H1 (cell line): ENCODE measurements around the gene TLE1. TPM values are rescaled to one million over a fixed set of nuclear protein-coding genes. Genes with fewer than 3 reads are reported as not detected.

ENCODE experiments used
- CTCF ChIA-PET: fragments of 300-600 bp; sonication (Branson Sonifier 250); formaldehyde crosslinking; loops from one replicate; lab custom pipeline; 2021; ENCODE audit not compliant: partially characterized antibody; lab: Charles Lee
- POLR2A ChIA-PET: fragments of 300-600 bp; sonication (Branson Sonifier 250); formaldehyde crosslinking; loops from one replicate; lab custom pipeline; 2021; ENCODE audit warnings: inconsistent platforms; ENCODE audit not compliant: partially characterized antibody; lab: Charles Lee
- DNase-seq, 2 experiments: peaks; one replicate each; pipeline versions ENCODE4 v3.0.0 to v3.0.0-alpha.2; 2010 to 2022; ENCODE audit warnings: low spot score in 2 of 2, low read depth in 1 of 2, mixed read lengths in 1 of 2
- FAIRE-seq: peaks from 2 replicates; lab custom pipeline; 2011; peaks lifted over from hg19 to GRCh38; lab: Jason Lieb, UNC
- H2AFZ ChIP-seq: 2 replicates; pipeline ENCODE4 v1.8.1; 2012; ENCODE audit warnings: low read length, inconsistent platforms
- H2AK5ac ChIP-seq: 2 replicates; pipeline ENCODE4 v1.6.1; 2013; ENCODE audit warnings: low read depth, low read length
- H2BK120ac ChIP-seq: replicated peaks from 2 replicates; pipeline ENCODE3; 2013; ENCODE audit warnings: low read depth, low read length, inconsistent platforms
- H2BK12ac ChIP-seq: 2 replicates; pipeline ENCODE4 v1.6.1; 2013; ENCODE audit warnings: low read depth, low read length
- H2BK15ac ChIP-seq: 2 replicates; pipeline ENCODE4 v1.6.1; 2013; ENCODE audit warnings: low read length
- H2BK20ac ChIP-seq: 2 replicates; pipeline ENCODE4 v1.6.1; 2013; ENCODE audit warnings: low read length
- H2BK5ac ChIP-seq: 2 replicates; pipeline ENCODE4 v1.6.1; 2013; ENCODE audit warnings: low read depth, low read length
- H3K14ac ChIP-seq: 2 replicates; pipeline ENCODE4 v1.6.1; 2013; ENCODE audit warnings: inconsistent platforms; ENCODE audit not compliant: insufficient read length
- H3K18ac ChIP-seq: 2 replicates; pipeline ENCODE4 v1.6.1; 2013; ENCODE audit warnings: low read length; ENCODE audit errors: extremely low read depth
- H3K23ac ChIP-seq: 2 replicates; pipeline ENCODE4 v1.6.1; 2013; ENCODE audit warnings: inconsistent platforms; ENCODE audit not compliant: insufficient read length
- H3K23me2 ChIP-seq: 2 replicates; pipeline ENCODE4 v1.6.1; 2013; ENCODE audit warnings: low read depth, low read length
- H3K27ac ChIP-seq: 2 replicates; pipeline ENCODE4 v1.6.1; 2011; ENCODE audit warnings: low read depth, low read length, inconsistent platforms
- H3K27me3 ChIP-seq, 4 experiments: replicated peaks in 1 of 4; 1 replicate in 1 of 4; 2 replicates in 3 of 4; pipeline versions ENCODE4 v1.6.1 to v1.8.1; 2011 to 2013; ENCODE audit warnings: low read length in 3 of 4, mild to moderate bottlenecking in 3 of 4, inconsistent platforms in 2 of 4, mixed read lengths in 2 of 4, moderate library complexity in 1 of 4; ENCODE audit not compliant: control insufficient read depth in 3 of 4, insufficient read depth in 3 of 4; ENCODE audit errors: extremely low read depth in 1 of 4
- H3K36me3 ChIP-seq, 4 experiments: 2 replicates each; pipeline versions ENCODE4 v1.6.1 to v1.8.1; 2011 to 2013; ENCODE audit warnings: mild to moderate bottlenecking in 4 of 4, low read length in 3 of 4, moderate library complexity in 2 of 4, control low read depth in 1 of 4, inconsistent platforms in 1 of 4; ENCODE audit not compliant: insufficient read depth in 4 of 4, control insufficient read depth in 2 of 4
- H3K4ac ChIP-seq: replicated peaks from 2 replicates; pipeline ENCODE3; 2013; ENCODE audit warnings: low read length, low read depth, mixed read lengths, inconsistent platforms; ENCODE audit not compliant: insufficient read length
- H3K4me1 ChIP-seq, 4 experiments: replicated peaks in 1 of 4; 1 replicate in 1 of 4; 2 replicates in 3 of 4; pipeline versions ENCODE4 v1.6.1 to v1.8.1; 2011 to 2013; ENCODE audit warnings: low read length in 3 of 4, inconsistent platforms in 2 of 4, mixed read lengths in 1 of 4; ENCODE audit not compliant: insufficient read depth in 4 of 4, control insufficient read depth in 3 of 4
- H3K4me2 ChIP-seq, 2 experiments: 2 replicates each; pipeline versions ENCODE4 v1.6.1 to v1.8.1; 2011 to 2013; ENCODE audit warnings: low read depth in 2 of 2, low read length in 2 of 2, control low read depth in 1 of 2, inconsistent platforms in 1 of 2, mild to moderate bottlenecking in 1 of 2; ENCODE audit not compliant: insufficient read depth in 1 of 2
- H3K4me3 ChIP-seq, 4 experiments: fragments of 200-600, 300-600 bp in 1 of 4; sonication (generic), shearing (Covaris generic), sonication (Bioruptor Twin) in 1 of 4; 2 replicates each; pipeline versions ENCODE4 v1.5.1 to v1.8.1; 2011 to 2016; ENCODE audit warnings: low read length in 4 of 4, low read depth in 3 of 4, control low read depth in 2 of 4, inconsistent platforms in 2 of 4, mild to moderate bottlenecking in 2 of 4, mixed read lengths in 1 of 4, moderate library complexity in 1 of 4; ENCODE audit not compliant: insufficient read depth in 2 of 4; ENCODE audit errors: extremely low read depth in 1 of 4
- H3K56ac ChIP-seq: replicated peaks from 2 replicates; pipeline ENCODE3; 2013; ENCODE audit warnings: low read depth, mild to moderate bottlenecking, mixed read lengths, low read length, inconsistent platforms; ENCODE audit not compliant: insufficient read length
- H3K79me1 ChIP-seq: 2 replicates; pipeline ENCODE4 v1.6.1; 2013; ENCODE audit warnings: low read depth, low read length, control low read depth
- H3K79me2 ChIP-seq, 2 experiments: 2 replicates each; pipeline versions ENCODE4 v1.6.1 to v1.8.1; 2012 to 2013; ENCODE audit warnings: low read length in 2 of 2, mild to moderate bottlenecking in 2 of 2, inconsistent platforms in 1 of 2; ENCODE audit not compliant: insufficient read depth in 2 of 2, control insufficient read depth in 1 of 2
- H3K9ac ChIP-seq, 4 experiments: replicated peaks in 1 of 4; 1 replicate in 1 of 4; 2 replicates in 3 of 4; pipeline versions ENCODE4 v1.6.1 to v1.8.1; 2011 to 2013; ENCODE audit warnings: low read depth in 3 of 4, low read length in 3 of 4, control low read depth in 2 of 4, mild to moderate bottlenecking in 2 of 4, moderate library complexity in 2 of 4, inconsistent platforms in 1 of 4; ENCODE audit errors: extremely low read depth in 1 of 4
- H3K9me3 ChIP-seq, 2 experiments: 2 replicates each; pipeline versions ENCODE4 v1.6.1 to v1.8.1; 2012 to 2013; ENCODE audit warnings: mild to moderate bottlenecking in 2 of 2, moderate library complexity in 2 of 2, control low read depth in 1 of 2, inconsistent platforms in 1 of 2, low read depth in 1 of 2, low read length in 1 of 2, mixed read lengths in 1 of 2; ENCODE audit not compliant: insufficient read depth in 2 of 2
- H4K20me1 ChIP-seq, 2 experiments: replicated peaks in 1 of 2; 2 replicates each; pipeline versions ENCODE3 to v1.8.1; 2011 to 2013; ENCODE audit warnings: inconsistent platforms in 2 of 2, low read length in 2 of 2, mild to moderate bottlenecking in 1 of 2; ENCODE audit not compliant: insufficient read depth in 2 of 2, control insufficient read depth in 1 of 2
- H4K5ac ChIP-seq: 2 replicates; pipeline ENCODE4 v1.6.1; 2013; ENCODE audit warnings: low read length, low read depth, mixed read lengths, inconsistent platforms; ENCODE audit not compliant: insufficient read length
- H4K8ac ChIP-seq: 2 replicates; pipeline ENCODE4 v1.8.0; 2013; ENCODE audit warnings: mild to moderate bottlenecking, moderate library complexity, low read length, inconsistent platforms; ENCODE audit not compliant: insufficient read depth; ENCODE audit errors: extremely low read depth
- H4K91ac ChIP-seq: replicated peaks from 2 replicates; pipeline ENCODE3; 2013; ENCODE audit warnings: low read length, mixed read lengths, inconsistent platforms; ENCODE audit not compliant: insufficient read length
- BACH1 ChIP-seq: IDR thresholded peaks from 2 replicates; pipeline ENCODE4 v1.6.1; 2012; ENCODE audit warnings: low read length, improper control_type of control experiment
- EGR1 ChIP-seq: IDR thresholded peaks from 2 replicates; pipeline ENCODE4 v1.6.1; 2011; ENCODE audit warnings: low read depth, low read length, borderline replicate concordance
- EP300 ChIP-seq, 2 experiments: IDR thresholded peaks; 1 replicate in 1 of 2; 2 replicates in 1 of 2; pipeline ENCODE4 v1.6.1; 2011 to 2012; ENCODE audit warnings: low read depth in 2 of 2, low read length in 2 of 2, mild to moderate bottlenecking in 2 of 2, borderline replicate concordance in 1 of 2, inconsistent platforms in 1 of 2, moderate library complexity in 1 of 2
- HDAC2 ChIP-seq, 2 experiments: fragments of 300-600 bp in 1 of 2; sonication (generic) in 1 of 2; IDR thresholded peaks; 2 replicates each; pipeline ENCODE4 v1.6.1; 2011 to 2012; ENCODE audit warnings: low read depth in 2 of 2, low read length in 2 of 2, mild to moderate bottlenecking in 2 of 2, moderate library complexity in 2 of 2, borderline replicate concordance in 1 of 2, inconsistent platforms in 1 of 2
- JUN ChIP-seq: IDR thresholded peaks from 2 replicates; pipeline ENCODE4 v1.6.1; 2011; ENCODE audit warnings: low read depth, mild to moderate bottlenecking, improper control_type of control experiment, low read length
- KDM1A ChIP-seq: fragments of 200-600, 300-600 bp; sonication (generic); IDR thresholded peaks from 2 replicates; pipeline ENCODE4 v1.7.1; 2016; ENCODE audit warnings: mild to moderate bottlenecking, low read length, borderline replicate concordance
- PHF8 ChIP-seq: fragments of 200-600 bp; sonication (generic); conservative IDR thresholded peaks from 2 replicates; pipeline ENCODE4 v1.7.1; 2012; ENCODE audit warnings: low read depth, mild to moderate bottlenecking, inconsistent platforms, low read length, moderate library complexity
- POLR2A ChIP-seq, 2 experiments: IDR thresholded peaks; 1 replicate in 1 of 2; 2 replicates in 1 of 2; pipeline ENCODE4 v1.6.1; 2011; ENCODE audit warnings: low read depth in 2 of 2, low read length in 2 of 2, mild to moderate bottlenecking in 2 of 2; ENCODE audit errors: control extremely low read depth in 1 of 2
- SIN3A ChIP-seq, 2 experiments: IDR thresholded peaks in 1 of 2; conservative IDR thresholded peaks in 1 of 2; 2 replicates each; pipeline ENCODE4 v1.6.1; 2011 to 2012; ENCODE audit warnings: low read length in 2 of 2, improper control_type of control experiment in 1 of 2, low read depth in 1 of 2, mild to moderate bottlenecking in 1 of 2
- WGBS, 2 experiments: shearing (Covaris generic) in 1 of 2; methylation state at CpG; one replicate each; pipeline versions ENCODE4 v1.1.6 to v1.1.7; 2013 to 2015; ENCODE audit warnings: low lambda C conversion rate in 2 of 2, mixed read lengths in 2 of 2, inconsistent platforms in 1 of 2, low coverage in 1 of 2, missing lambda C conversion rate in 1 of 2; ENCODE audit not compliant: insufficient replicate concordance in 2 of 2, insufficient coverage in 1 of 2, insufficient read length in 1 of 2; ENCODE audit errors: extremely low coverage in 1 of 2, missing lambda C conversion rate in 1 of 2; 5-methylcytosine and 5-hydroxymethylcytosine counted together
- polyA plus RNA-seq, 7 experiments: library from polyadenylated mRNA; depleted of rRNA in 3 of 7; stranded (reverse) in 5 of 7; unstranded in 2 of 7; fragments of >200 nt in 5 of 7; fragments of 200-250 nt in 2 of 7; gene quantifications; 1 replicate in 5 of 7; 2 replicates in 1 of 7; 4 replicates in 1 of 7; pipeline versions ENCODE4 v1.2.1 to v1.2.3, GENCODE V29; 2011 to 2013; ENCODE audit warnings: missing spikeins in 2 of 7, mixed read lengths in 2 of 7
- total RNA-seq: library from RNA; stranded (reverse); fragmentation: NEBNext Ultra II Directional; extraction: Animal tissue kit (Norgen Biotek cat#: 25700); gene quantifications from 2 replicates; pipeline ENCODE4 v1.2.1, GENCODE V29; 2021
- TF ChIP-seq, protein P1 (sequence below): IDR thresholded peaks from 2 replicates; pipeline ENCODE4 v1.6.1; 2012; ENCODE audit warnings: inconsistent platforms

The TLE1 gene
- total and polyA plus RNA-seq, 2 of the 8 experiments (the other 6 are each of a cell fraction or from before 2014, with no cell fraction given), result 81.8 to 91.6 TPM

- H4K20me1 ChIP-seq, result no peaks in the 10 kb centered on the region
- H2BK120ac ChIP-seq, result no peak overlapping the region
- no peak overlapping the region for H2BK5ac ChIP-seq
- DNase-seq (no peak), FAIRE-seq (no peak)
- no peak overlapping the region for H2BK15ac ChIP-seq
- POLR2A ChIA-PET, result no interaction called here
- H3K56ac ChIP-seq, result no peak overlapping the region
- H3K4me2 ChIP-seq, result no peak overlapping the region
- no peak overlapping the region for H4K91ac ChIP-seq
- no peak overlapping the region for H4K8ac ChIP-seq
- no peak overlapping the region for H2AFZ ChIP-seq
- 90% methylated on average over 4 of the region's 4 CpGs; no CpG with 5 or more reads in 1 of the 2 experiments for WGBS, 2 experiments
- no peak overlapping the region for H3K18ac ChIP-seq
- no peak overlapping the region for H3K14ac ChIP-seq
- H3K36me3 ChIP-seq, result no peaks in the 10 kb centered on the region
- H4K5ac ChIP-seq, result no peak overlapping the region
- H3K4me3 ChIP-seq, result no peak overlapping the region
- no peaks in the 10 kb centered on the region for H3K79me2 ChIP-seq
- H3K4me1 ChIP-seq, result peaks cover 0 to 5% (median 2%) of the 10 kb centered on the region in 4 experiments; a peak in 2 of 7 replicates
- no peaks in the 10 kb centered on the region; a peak in 1 of 4 replicates for H3K9me3 ChIP-seq
- no peaks in the 10 kb centered on the region for H3K27me3 ChIP-seq
- no peak overlapping the region for H3K23ac ChIP-seq
- no peak overlapping the region for H2AK5ac ChIP-seq
- no peak overlapping the region for H2BK12ac ChIP-seq
- H3K9ac ChIP-seq, result no peak overlapping the region
- H3K79me1 ChIP-seq, result no peaks in the 10 kb centered on the region
- no peak overlapping the region for H3K4ac ChIP-seq
- CTCF ChIA-PET, result no interaction called here
- no peak overlapping the region for H2BK20ac ChIP-seq
- no peak overlapping the region for H3K27ac ChIP-seq
- H3K23me2 ChIP-seq, result no peaks in the 10 kb centered on the region
- TF ChIP-seq SIN3A (conservative IDR thresholded peaks at IDR 0.05 in 1 of 2, IDR thresholded peaks at IDR 0.05 in 1 of 2; ENCODE audit: low read depth in 1 of 2, low read length in 2 of 2), result no peak
- no peak for TF ChIP-seq KDM1A
- no peak for TF ChIP-seq JUN
- TF ChIP-seq EGR1, result no peak
- TF ChIP-seq PHF8, result no peak
- TF ChIP-seq BACH1, result no peak
- no peak for TF ChIP-seq HDAC2 (IDR thresholded peaks at IDR 0.05; ENCODE audit: borderline replicate concordance in 1 of 2, low read depth in 2 of 2, low read length in 2 of 2)
- TF ChIP-seq EP300 (IDR thresholded peaks at IDR 0.05; ENCODE audit: borderline replicate concordance in 1 of 2, low read depth in 2 of 2, low read length in 2 of 2), result no peak
- TF ChIP-seq, protein P1, sequence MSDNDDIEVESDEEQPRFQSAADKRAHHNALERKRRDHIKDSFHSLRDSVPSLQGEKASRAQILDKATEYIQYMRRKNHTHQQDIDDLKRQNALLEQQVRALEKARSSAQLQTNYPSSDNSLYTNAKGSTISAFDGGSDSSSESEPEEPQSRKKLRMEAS, result no peak
- no peak for TF ChIP-seq POLR2A (IDR thresholded peaks at IDR 0.05; ENCODE audit: control extremely low read depth in 1 of 2, low read depth in 2 of 2, low read length in 2 of 2)
These were observed 130.2 kb downstream of the TLE1 start for GRCh38 chr9:81559197-81559596.
